Inflammatory macrophage treated with lipopolysaccharide for 4 hours (primary cell): ENCODE results near the gene SLIT3.

Source experiments
- DNase-seq: peaks from one replicate; pipeline ENCODE4 v3.0.0-alpha.2; 2020

The SLIT3 gene

DNA sequence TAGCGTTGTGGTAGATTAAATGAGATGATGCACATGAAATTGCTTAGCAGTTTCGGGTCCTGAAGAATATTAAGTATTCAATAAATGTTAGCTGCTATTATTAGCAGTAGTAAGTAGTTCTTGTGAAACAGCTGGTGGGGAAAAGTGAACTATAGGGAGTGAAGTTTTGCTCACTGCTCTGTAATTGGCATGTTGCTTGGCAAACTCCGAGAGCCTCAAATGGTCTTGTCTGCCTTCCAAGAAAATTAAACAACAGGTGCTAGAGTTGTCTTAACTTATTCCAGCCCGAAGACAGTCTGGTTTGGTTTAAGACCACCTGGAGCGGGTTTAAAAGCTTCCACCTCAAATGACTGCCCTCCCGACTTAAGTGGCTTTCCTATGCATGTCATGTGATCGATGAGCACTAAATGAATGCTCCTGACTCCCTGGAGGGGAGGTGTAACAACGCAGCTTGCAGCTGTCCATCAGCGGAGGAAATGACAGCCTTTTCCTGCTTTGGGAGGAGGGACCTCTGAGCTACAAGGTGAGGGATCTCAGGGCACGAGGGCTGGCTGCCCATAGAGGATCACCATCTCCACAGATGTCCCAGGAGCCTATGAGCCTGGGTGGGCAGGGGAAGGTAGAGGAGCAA lies 518.9 kb downstream of the SLIT3 start:
- DNase-seq = no peak

DNA sequence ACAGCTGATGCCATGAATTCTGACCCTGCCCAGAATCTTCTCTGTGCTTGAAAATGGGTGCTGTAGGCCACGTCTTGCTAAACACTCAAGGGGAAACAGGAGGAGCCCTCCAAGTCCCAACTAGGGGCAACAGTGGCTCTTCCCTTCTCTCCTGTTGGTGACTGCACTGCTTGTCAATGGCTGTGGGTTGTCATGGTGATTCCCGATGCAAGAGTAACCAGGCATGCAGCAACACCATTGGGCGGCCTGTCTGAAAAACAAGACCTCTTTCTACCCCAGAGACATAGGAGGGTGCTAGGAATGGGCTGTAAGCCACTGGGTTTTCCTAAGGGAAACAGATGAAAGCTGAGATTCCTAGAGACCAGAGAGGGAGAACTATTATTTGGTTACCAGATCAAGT lies 520.1 kb downstream of the SLIT3 start:
- no peak for DNase-seq

DNA sequence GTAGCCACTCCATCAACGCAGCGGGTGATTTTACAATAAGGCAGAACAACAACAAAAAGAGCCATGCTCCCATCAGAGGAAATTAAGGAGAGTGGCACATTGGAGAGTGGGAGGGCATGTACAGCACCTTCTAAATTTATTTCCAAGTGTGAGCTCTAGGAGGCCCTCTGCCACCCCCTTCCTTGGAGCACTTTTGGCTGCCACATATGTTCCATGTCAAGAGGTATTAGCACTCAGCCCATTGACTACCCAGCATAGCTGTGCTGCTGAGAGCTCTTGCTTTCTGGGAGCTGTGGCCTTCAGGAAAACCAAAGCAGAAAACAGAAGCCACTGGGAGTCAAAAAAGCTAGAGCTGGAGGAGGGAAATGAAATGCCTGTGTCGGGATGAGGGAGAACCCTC lies 521.6 kb downstream of the SLIT3 start:
- no peak for DNase-seq

DNA sequence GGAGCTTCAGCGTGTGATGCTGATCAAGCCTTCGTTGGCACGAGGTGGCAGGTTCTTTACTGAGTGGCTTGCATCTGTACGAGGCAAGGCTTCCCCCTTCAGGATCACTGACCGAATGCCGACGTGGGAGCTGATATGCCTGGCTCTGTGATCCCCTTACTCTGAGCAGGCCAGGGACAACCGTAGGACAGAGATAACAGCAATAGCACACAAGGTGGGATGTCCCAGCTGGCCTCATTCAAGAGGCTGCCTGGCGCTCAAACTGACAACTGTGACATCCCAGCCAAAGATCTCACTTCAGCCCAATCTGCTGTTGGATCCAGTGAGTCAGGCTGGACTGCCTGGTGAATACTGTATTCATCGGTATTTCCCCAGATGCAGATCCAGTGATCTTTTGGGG lies 522.4 kb downstream of the SLIT3 start:
- no peak for DNase-seq

DNA sequence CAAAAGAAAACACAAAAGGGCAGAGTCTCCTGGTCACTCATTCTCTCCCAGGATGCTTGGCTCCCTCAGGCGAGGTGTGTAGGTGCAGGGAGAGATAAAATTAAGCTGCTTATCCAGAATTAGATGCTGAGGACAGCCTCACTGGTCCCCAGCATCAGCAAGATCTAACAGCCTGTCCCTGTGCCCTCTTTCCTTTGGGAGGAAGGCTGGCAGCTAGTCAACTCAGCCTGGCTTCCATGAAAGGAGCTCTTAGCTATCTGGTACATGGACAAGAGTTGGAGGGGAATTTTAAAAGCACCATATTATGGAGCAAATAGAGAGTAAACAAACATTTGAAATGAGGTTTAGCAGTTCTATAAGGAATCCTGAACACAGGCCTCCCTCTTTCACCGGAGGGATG lies 523.3 kb downstream of the SLIT3 start:
- no peak for DNase-seq

DNA sequence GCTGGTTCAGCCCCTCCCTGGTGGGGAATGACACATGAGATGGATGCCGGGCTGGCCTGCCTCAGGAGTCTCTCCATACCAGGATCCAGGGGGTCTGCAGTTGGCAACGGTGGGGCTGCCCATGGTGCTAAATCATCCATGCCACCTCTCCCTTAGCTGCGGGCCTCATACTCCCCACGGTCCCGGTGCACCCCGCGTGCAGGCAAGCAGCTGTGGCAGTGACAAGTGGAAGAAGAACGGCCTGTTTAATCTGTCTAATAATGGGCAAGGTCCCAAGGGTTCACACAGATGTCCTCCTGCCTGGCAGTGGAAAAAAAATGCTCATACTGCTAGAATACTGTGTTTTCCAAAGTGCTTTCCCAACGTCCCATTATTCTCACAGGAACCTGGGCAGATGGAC lies 524.9 kb downstream of the SLIT3 start:
- no peak for DNase-seq

DNA sequence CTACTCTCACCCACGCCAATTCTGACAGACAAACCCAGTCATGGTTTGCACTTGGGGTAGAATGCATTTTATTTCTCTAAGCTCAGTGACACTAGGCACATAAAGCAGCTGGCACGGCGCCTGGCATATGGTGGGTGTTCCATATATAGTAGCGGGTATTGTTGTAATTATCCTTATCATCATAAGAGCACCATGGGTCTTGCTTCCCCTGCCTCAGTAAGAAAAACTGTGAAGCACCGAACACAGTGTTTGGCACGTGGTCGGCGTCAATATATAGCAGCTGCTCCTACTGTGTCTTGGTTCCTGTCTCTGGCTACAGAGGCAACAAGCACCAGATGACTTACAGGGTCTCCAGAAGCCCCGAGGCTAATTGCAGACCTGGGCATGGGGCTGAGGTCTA lies 527.7 kb downstream of the SLIT3 start:
- DNase-seq = no peak

DNA sequence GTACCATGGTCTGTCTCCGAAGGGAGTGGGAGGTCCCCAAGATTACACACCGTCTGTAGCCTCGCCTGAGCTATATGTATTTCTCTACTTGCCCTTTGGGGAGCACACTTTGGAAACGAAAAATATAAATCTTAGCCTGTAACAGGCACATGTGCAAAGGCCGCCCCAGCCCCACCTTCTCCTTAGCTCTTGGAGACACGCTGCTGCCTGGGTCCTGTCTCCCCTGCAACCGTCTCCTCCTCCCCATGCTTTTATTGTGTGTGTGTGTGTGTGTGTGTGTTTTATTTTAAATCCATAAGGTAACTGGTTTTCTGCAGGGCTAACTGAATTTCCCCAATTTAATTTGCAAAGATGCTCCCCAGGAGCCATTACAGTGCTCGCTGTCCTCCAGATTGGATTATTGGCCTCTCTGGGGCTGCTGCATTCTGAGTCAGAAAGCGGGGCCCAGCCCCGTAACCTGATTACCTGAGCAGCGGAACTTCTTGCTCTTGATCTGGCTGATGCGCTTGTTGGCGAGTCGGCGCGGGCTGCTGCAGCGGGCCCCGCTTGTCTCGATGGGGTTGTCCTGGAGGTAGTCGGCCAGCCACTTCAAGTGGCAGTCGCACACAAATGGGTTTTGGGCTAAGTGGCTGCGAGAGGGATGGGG lies 528.5 kb downstream of the SLIT3 start:
- no peak for DNase-seq

DNA sequence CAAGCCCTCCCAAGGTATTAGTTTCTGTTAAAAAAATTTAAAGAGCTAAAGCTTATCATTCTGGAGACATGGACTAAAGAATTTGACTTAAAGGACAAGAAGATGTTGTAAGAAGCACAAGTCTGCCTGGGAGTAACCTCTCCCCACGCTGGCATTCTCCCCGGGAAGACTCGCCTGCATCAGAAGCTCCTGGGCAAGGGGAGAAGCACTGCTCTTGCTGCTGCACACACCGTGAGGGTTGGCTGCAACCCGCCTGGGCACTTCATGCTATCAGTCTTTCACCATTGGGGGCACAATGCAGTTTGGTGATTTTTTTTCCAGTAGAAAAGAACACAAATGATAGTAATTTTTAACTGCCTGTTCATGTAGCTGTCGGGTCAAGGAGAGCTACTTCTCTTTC lies 529.3 kb downstream of the SLIT3 start:
- no peak for DNase-seq

DNA sequence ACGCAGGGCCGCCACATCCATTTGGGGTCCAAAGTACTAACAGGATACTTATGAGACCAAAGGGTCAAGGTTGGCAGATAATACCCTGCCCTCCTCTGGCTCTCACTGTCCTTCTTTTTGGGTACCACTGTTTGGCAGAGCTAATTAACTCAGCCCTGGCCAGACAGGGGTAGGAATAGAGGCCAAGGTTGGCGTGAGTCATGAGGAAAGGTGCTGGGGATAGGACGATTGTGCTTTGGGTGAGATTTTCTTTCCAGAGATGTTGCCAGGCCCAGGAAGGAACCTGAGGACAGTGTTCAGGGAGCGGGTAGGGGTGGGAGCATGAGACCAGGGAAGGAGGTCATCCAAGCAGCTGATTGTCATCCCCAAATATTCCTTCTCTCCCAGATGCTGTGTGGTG lies 529.9 kb downstream of the SLIT3 start:
- no peak for DNase-seq

DNA sequence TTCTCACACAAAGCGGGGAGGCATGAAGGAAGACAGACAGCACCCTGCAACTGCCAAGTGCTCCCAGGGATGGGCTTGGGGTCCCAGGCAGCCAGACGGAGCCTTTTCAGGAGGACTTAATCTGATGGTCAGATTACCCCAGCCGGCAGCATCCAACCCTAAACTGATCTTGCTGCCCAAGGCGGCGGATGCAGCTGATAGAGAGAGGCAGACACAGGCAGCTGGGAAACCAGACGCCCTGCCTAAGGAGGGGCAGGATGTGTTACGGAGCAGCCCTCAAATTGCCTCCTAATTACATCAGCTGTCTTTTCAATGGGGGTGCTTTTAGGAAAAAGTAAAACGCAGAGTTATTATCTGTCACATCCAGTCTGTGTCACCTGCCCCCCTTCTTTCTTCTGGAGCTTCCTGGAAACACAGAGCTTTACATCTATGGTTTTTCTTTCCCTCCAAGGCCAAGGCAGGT lies 530.9 kb downstream of the SLIT3 start:
- DNase-seq = no peak

DNA sequence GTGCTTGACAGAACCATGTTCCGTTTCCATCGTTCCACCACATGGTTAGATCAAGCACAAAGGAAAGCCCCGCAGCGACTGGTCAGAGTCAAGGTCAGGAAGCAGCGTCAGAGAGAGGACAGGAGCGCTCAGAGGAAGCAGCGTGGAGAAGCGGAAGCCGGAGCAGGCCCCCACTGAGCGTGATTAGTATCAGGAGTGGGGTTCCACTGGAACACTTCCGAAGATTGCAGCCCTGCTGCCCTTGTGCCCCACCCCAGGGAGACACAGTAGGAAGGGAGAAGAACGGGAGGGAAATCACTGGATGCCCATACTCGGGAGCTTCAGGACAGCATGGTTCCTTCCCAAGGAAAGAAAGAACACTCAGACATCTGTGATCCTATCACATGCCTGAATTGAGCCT lies 532.8 kb downstream of the SLIT3 start:
- DNase-seq = no peak

DNA sequence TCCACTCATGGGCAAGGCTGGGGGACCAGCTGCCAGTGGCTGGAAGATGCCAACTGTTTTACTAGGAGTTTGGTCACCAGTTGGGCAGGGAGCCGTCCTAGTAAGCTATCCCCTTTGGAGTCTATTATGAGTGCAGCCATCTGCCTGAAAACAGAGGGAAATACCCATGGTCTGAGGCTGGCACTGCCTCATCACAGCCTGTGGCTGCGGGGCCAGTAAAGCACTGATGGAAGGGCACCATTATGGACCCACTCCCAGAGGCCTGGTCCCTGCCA lies 534.6 kb downstream of the SLIT3 start:
- DNase-seq = no peak

DNA sequence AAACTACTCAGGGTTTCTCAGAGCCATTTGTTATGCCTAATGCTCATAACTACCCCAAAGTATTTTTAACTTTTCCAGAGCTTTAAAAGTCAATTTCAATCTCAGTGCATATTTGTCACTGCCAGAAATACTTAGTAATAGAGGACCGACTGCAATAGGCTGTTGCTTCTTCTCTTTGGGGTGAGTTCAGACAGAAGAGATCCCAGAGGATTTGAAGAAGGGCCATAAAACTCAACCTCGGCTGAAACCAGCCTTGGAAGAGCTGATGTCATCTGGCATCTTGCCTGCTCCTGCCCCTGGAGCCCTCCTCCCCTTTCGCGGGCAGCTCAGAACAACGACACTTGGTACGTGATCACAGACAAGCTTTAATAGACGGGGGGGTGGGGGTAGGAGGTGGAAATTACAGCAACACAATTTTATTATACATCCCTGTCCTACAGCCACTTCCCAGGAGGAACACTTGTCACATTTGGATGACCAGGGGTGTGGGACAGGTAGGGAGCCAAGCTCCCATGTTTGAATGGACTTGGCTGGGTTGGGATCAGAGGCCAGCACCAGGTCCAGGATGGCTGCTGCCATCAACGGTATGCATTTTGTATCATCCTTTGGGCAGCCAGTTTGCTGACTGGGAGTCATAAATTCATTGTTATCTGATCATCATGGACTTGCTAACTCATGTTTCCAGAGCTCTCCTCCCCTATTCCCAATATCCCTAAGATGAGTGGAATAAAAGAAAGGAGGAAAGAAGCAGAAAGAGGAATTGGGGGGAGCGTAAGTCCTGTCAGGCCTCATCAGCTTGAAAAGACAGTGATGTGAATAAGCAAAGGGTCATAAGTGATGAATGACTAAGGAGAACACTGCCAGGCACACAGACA lies 535.2 kb downstream of the SLIT3 start:
- DNase-seq = no peak

DNA sequence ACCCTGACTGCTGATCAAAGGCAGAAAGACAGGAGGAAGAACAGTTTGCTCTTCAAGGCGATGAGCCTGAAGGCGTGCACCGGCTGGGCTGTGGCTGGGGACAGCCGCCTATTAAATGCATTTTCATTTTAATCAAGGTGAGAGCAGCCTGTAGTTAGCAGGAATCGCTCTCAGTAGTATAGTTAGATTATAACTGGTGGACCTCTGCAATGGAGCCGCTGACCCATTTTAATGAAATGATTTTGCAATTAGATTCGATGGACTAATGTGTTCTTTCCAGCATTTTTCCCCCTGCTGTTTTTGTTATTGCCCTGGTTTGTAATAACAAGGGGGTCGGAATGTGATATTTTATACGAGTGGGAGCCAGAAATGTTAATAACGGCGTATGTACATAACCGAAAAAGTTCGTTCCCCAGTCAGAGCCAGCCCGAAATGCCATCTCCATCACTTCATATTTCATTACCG lies 535.8 kb downstream of the SLIT3 start:
- no peak for DNase-seq

DNA sequence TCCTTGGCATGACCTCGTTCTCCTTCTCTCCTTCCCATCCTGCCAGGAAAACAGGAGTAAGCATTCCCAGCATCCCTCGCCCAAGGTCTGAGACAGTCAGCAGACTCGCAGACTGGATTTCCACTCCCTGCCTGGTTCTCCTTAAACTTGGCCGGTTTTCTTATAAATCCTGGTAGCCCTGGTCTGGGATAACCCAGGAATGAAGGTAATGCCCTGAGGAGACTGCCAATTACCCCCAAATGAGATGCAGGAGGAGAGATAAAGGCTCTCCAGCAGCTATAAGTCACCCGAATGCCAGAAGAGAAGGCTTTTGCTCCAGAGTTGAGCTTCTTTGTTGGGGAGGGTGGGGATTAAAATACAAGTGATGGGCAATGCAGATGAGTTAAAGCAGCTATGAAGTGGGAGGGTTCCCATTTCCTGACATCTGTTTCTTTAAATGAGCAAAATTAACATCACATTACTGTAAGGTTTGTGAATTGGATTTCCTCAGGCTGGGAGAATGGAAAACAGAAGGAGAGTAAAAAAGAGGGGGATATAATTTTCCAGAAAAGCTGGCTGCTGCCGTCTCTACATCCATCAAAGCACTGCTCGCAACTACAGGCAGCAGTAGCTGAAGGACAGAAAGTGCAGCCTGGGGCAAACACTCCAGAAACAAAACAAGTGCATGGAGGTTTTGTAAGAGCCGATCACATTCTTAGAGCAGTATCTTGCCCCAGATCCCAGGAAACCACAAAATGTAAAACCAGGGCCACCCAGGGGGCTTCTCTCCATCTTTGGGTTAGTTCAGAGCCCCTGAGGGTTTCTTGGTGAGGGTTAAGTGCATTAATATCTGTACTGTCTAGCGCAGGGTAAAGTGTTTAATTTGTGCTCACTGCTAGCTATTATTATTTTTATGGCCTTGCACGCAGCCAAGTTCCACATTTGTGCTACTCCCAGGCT lies 544.2 kb downstream of the SLIT3 start:
- DNase-seq = no peak

DNA sequence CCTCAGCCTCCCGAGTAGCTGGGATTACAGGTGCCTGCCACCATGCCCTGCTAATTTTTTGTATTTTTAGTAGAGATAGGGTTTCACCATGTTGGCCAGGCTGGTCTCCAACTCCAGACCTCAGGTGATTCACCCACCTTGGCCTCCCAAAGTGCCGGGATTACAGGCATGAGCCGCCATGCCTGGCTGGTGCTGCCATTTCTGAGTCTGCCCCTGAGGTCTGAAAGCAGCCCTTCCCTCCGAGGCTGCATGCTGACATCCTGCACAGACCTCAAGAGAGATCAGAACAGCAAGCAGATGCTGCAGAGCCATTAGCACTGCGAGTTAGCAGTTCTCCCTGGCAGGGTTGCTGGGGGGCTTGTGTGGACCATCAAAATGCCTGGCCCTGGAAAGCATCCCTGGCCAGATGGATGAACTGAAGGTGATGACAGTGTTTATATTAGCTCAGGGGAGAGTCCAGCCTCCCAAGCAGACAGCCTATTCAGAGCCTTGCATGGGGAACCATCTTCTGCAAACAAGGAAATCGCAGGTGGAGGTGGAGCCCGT lies 545.3 kb downstream of the SLIT3 start:
- no peak for DNase-seq

DNA sequence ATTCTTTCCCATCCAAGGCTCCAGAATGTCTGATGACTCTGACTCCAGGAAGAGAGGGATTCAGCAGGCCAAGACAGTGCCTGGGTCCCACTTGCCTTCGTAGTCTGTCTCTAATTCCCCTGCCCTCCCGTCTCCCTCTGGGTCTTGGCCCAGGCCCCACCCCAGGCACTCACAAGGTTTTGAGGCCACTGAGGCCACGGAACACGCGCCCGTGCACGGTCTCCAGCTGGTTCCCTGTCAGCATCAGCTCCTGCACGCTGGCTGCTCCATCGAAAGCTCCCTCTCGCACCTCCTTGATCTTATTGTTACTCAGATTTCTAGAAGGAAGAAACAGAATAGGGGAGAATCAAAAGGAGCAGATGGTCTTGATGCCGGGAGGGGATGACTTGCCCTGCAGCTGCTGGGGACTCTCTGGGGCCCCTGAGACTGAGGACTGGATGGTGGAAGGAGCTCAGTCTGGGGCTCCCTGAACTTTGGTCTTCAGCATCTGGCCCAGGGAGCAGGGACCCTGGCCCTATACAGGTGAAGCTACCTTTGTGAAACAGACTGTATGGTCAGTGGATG lies 547.2 kb downstream of the SLIT3 start:
- DNase-seq = no peak

DNA sequence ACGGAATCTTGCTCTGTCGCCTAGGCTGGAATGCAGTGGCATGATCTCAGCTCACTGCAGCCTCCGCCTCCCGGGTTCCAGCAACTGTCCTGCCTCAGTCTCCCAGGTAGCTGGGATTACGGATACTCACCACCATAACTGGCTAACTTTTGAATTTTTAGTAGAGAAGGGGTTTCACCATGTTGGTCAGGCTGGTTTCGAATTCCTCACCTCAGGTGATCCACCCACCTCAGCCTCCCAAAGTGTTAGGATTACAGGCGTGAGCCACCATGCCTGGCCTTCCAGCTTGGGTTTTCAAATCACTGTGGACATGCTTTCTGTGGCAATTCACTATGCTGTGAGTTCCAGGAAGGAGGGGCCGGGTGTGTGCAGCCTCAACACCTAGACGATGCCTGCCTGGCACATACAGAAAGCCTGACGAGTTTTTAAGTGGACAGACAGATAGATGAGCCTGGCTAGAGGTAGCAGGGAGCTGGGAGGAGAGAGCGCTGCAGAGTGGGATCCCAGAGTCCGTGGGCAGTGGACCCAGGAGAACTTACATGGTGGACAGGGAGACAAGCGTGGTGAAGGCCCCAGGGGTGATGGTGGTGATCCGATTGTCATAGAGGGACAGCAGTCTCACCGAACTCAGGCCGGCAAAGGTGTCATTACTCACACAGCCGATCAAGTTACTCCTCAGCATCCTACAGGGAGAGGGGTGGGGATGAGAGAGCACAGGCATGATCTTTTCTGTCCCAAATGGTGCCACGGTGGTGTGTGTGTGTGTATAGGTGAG lies 548.3 kb downstream of the SLIT3 start:
- DNase-seq = no peak

DNA sequence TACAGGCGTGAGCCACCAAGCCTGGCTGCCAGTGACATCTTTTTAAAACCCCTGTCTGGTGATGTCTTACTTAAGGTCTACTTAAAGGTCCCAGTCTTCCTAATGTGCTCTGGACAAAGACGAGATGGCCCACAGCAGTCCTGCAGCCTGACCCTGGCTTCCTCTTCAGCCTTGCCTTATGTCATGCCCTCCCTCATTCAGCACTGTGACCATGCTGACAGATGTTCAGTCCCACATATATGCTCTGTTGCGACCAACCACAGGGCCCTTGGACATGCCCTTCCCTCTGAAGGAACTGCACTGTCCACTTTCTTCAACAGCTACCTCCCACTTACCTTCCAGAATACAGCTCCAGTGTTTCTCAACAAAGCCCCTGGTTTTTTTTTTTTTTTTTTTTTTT lies 548.9 kb downstream of the SLIT3 start:
- DNase-seq = no peak

DNA sequence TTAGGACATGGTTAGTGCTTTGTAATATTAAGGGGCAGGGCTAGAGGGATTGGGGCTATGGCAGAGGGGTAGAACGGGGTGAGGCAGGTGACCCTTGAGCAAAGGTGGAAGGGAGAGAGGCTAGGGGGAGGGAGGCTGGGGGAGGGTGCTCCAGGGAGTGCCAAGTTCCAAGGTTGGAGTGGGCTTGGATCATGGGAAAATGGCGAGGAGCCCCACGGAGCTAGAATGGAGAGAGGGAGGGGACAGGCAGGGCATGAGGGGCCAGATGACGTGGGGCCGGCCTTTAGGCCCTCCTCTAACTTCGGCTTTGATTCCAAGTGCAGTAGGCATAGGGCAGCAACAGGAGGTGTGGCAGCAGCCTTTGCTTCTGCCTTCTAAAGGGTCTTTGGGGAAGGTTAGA lies 550.0 kb downstream of the SLIT3 start:
- DNase-seq = no peak
